HG02981 (cell line): ENCODE results near the gene HSPD1.

Experiments
- ATAC-seq: cut with Tn5 transposase; IDR thresholded peaks from one replicate; pipeline ENCODE4 v1.9.1; 2021; ENCODE audit warnings: mild to moderate bottlenecking, moderate library complexity; ENCODE audit not compliant: unreplicated experiment

Gene HSPD1

GRCh38 chr2:197499594-197500502 lies at the start of gene HSPD1, which contains the start of gene HSPE1:
TSS of gene HSPD1 (minus strand) at chr2:197499840. CDS start at chr2:197498848, 992 bp downstream.
TSS of gene HSPE1 (plus strand) at chr2:197500379. CDS start at chr2:197500437, 58 bp downstream.
- peak; percentile 79 for ATAC-seq

GRCh38 chr2:197548582-197548981 lies 48.9 kb upstream of the HSPD1 start:
- ATAC-seq, result no peak

- ATAC-seq, result no peak
Measured at GRCh38 chr2:197547163-197547900, 47.7 kb upstream of the HSPD1 start.

GRCh38 chr2:197543206-197543605 lies 43.6 kb upstream of the HSPD1 start:
- ATAC-seq, result no peak

- ATAC-seq, result no peak
Measured at GRCh38 chr2:197539734-197540133, 40.1 kb upstream of the HSPD1 start.

GRCh38 chr2:197538412-197538811 lies 38.8 kb upstream of the HSPD1 start:
- no peak for ATAC-seq

- no peak for ATAC-seq
Measured at GRCh38 chr2:197517150-197517549, 17.5 kb upstream of the HSPD1 start.

- ATAC-seq, result peak; percentile 5
Measured at GRCh38 chr2:197516393-197516761, 16.7 kb upstream of the HSPD1 start.

GRCh38 chr2:197515739-197516392 lies 16.2 kb upstream of the HSPD1 start, which contains the start of gene MOB4:
TSS of gene MOB4 (plus strand) at chr2:197516066. CDS start at chr2:197516087, 21 bp downstream.
- ATAC-seq, result peak; percentile 96

GRCh38 chr2:197515315-197515738 lies 15.7 kb upstream of the HSPD1 start:
- peak; percentile 3 for ATAC-seq

- ATAC-seq, result no peak
Measured at GRCh38 chr2:197514754-197515153, 15.1 kb upstream of the HSPD1 start.

- no peak for ATAC-seq
Measured at GRCh38 chr2:197513915-197514314, 14.3 kb upstream of the HSPD1 start.

GRCh38 chr2:197506658-197507057 lies 7.0 kb upstream of the HSPD1 start:
- ATAC-seq, result no peak

- ATAC-seq, result no peak
Measured at GRCh38 chr2:197504512-197504911, 4.9 kb upstream of the HSPD1 start.

- ATAC-seq, result no peak
Measured at GRCh38 chr2:197504000-197504399, 4.4 kb upstream of the HSPD1 start.

GRCh38 chr2:197502685-197503084 lies 3.0 kb upstream of the HSPD1 start:
- no peak for ATAC-seq

GRCh38 chr2:197502201-197502600 lies 2.6 kb upstream of the HSPD1 start:
- no peak for ATAC-seq

GRCh38 chr2:197500503-197501131 lies 977 bp upstream of the HSPD1 start:
- no peak for ATAC-seq

- ATAC-seq, result peak; percentile 27
Measured at GRCh38 chr2:197498937-197499593, 575 bp downstream of the HSPD1 start.

GRCh38 chr2:197498235-197498936 lies 1.3 kb downstream of the HSPD1 start:
- ATAC-seq, result no peak
